Right lobe of liver (tissue), 6 donors: Measurements from ENCODE around the gene PLOD3. TPM values are rescaled to one million over a fixed set of nuclear protein-coding genes. Genes with fewer than 3 reads are reported as not detected.

ENCODE experiments used
- ATAC-seq, 4 donors: fragments of 200-7000 bp; cut with Tn5 transposase; one replicate each; pipeline ENCODE4 v1.9.1; 2020; ENCODE audit warnings: mild to moderate bottlenecking in 4 of 4, moderate library complexity in 4 of 4
- DNase-seq, 3 donors: peaks; one replicate each; pipeline ENCODE4 v3.0.0-alpha.2; 2020
- H3K27ac ChIP-seq, 3 donors: fragments of 200-600 bp; one replicate each; pipeline ENCODE4 v1.8.0; 2022
- H3K27me3 ChIP-seq, 2 donors: fragments of 200-600 bp; one replicate each; pipeline ENCODE4 v1.8.0; 2022
- H3K36me3 ChIP-seq, 4 donors: fragments of 200-600 bp; sonication (generic) in 1 of 4; one replicate each; pipeline versions ENCODE4 v1.5.1 to v1.8.0; 2017 to 2022; ENCODE audit warnings: control low read depth in 1 of 4
- H3K4me1 ChIP-seq, 4 donors: fragments of 200-600 bp; sonication (generic) in 1 of 4; one replicate each; pipeline versions ENCODE4 v1.5.1 to v1.8.0; 2017 to 2022; ENCODE audit warnings: control low read depth in 1 of 4
- H3K4me3 ChIP-seq, 3 donors: fragments of 200-600 bp; one replicate each; pipeline ENCODE4 v1.8.0; 2022
- H3K9me3 ChIP-seq, 4 donors: fragments of 200-600 bp; sonication (generic) in 1 of 4; one replicate each; pipeline versions ENCODE4 v1.5.1 to v1.8.0; 2017 to 2022; ENCODE audit warnings: control low read depth in 1 of 4
- POLR2A ChIP-seq: fragments of 450-650 bp; IDR thresholded peaks from one replicate; pipeline ENCODE4 v1.6.1; 2017; ENCODE audit warnings: antibody characterized with exemption, mild to moderate bottlenecking
- WGBS: methylation state at CpG from one replicate; pipeline ENCODE4 v1.1.6; 2018; ENCODE audit warnings: low coverage, low lambda C conversion rate; ENCODE audit not compliant: insufficient coverage; ENCODE audit errors: missing lambda C conversion rate; 5-methylcytosine and 5-hydroxymethylcytosine counted together
- intact Hi-C, 2 donors: fragments of 100-400 bp; cut with DNase I; formaldehyde crosslinking; loops; one replicate each; pipeline versions ENCODE4 v1.11.2 to v1.14.1; 2022
- total RNA-seq, 6 experiments: library from RNA; depleted of rRNA in 2 of 6; stranded (reverse); fragments of >200 nt in 2 of 6; fragmentation: NEBNext Ultra II Directional in 3 of 6; extraction: Animal tissue kit (Norgen Biotek cat#: 25700) in 3 of 6; gene quantifications; one replicate each; pipeline versions ENCODE4 v1.1.0 to v1.2.4, GENCODE V29; 2016 to 2023
- TF ChIP-seq, protein P1 (sequence below), 4 donors: fragments of 200-600 bp in 3 of 4; fragments of 450-650 bp in 1 of 4; IDR thresholded peaks; one replicate each; pipeline versions ENCODE4 v1.5.1 to v1.8.0; 2016 to 2022; ENCODE audit warnings: antibody characterized with exemption in 4 of 4, mild to moderate bottlenecking in 2 of 4
- donor health status: DM: no; HTN: yes; CAD: no.
- donor health status: DM: no; HTN: no; CAD: no.
- donor health status: DM: no; HTN: no; CAD: no.
- donor health status: DM: no; HTN: yes; CAD: no.
- donor health status: DM: no; HTN: yes; CAD: no.

The PLOD3 gene
- total RNA-seq, 6 experiments from 2014 or later = 41.7 to 57.5 (median 54.3) TPM

GRCh38 chr7:101245147-101245668, 27.8 kb upstream of the PLOD3 start:
- Histone ChIP-seq H3K36me3 (peaks cover 0 to 19% (median 3%) of the 10 kb centered on the region in 4 donors), H3K9me3 (no peaks in the 10 kb centered on the region), H3K4me3 (peak overlapping the region; percentile 73 to 80 (median 77)), H3K4me1 (peaks cover 0 to 16% (median 7%) of the 10 kb centered on the region in 4 donors), H3K27me3 (no peaks in the 10 kb centered on the region), H3K27ac (peak overlapping the region; percentile 93 to 94 (median 94))
- 12% methylated on average over 18 of the region's 32 CpGs for WGBS
- intact Hi-C loops = no loop called here
- ATAC-seq = no peak
- no peak for DNase-seq
- no peak for TF ChIP-seq POLR2A
- TF ChIP-seq, protein P1, sequence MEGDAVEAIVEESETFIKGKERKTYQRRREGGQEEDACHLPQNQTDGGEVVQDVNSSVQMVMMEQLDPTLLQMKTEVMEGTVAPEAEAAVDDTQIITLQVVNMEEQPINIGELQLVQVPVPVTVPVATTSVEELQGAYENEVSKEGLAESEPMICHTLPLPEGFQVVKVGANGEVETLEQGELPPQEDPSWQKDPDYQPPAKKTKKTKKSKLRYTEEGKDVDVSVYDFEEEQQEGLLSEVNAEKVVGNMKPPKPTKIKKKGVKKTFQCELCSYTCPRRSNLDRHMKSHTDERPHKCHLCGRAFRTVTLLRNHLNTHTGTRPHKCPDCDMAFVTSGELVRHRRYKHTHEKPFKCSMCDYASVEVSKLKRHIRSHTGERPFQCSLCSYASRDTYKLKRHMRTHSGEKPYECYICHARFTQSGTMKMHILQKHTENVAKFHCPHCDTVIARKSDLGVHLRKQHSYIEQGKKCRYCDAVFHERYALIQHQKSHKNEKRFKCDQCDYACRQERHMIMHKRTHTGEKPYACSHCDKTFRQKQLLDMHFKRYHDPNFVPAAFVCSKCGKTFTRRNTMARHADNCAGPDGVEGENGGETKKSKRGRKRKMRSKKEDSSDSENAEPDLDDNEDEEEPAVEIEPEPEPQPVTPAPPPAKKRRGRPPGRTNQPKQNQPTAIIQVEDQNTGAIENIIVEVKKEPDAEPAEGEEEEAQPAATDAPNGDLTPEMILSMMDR (IDR thresholded peaks at IDR 0.05) = no peak

- peaks cover 0 to 15% (median 7%) of the 10 kb centered on the region in 4 donors for H3K4me1 ChIP-seq
- H3K9me3 ChIP-seq = no peaks in the 10 kb centered on the region
- peak within 1 kb of the TSS; percentile 73 to 80 (median 77) for H3K4me3 ChIP-seq
- DNase-seq (peak; percentile 95), ATAC-seq (peak; percentile 95 to 98 (median 96))
- intact Hi-C loops = no loop called here
- H3K36me3 ChIP-seq = peaks cover 0 to 21% (median 6%) of the 10 kb centered on the region in 4 donors
- H3K27me3 ChIP-seq = no peaks in the 10 kb centered on the region
- WGBS = 0% methylated on average over 9 of the region's 45 CpGs
- peak within 1 kb of the TSS; percentile 93 to 94 (median 94) for H3K27ac ChIP-seq
- TF ChIP-seq POLR2A = peak; percentile 80
- TF ChIP-seq, protein P1 (IDR thresholded peaks at IDR 0.05) = peak; percentile 95 to 97 (median 96)
Observed at GRCh38 chr7:101244375-101245146, 27.2 kb upstream of the PLOD3 start, which contains the start of gene FIS1. TSS of gene FIS1 (minus strand) at chr7:101245081. CDS start at chr7:101245004, 77 bp downstream.

DNA sequence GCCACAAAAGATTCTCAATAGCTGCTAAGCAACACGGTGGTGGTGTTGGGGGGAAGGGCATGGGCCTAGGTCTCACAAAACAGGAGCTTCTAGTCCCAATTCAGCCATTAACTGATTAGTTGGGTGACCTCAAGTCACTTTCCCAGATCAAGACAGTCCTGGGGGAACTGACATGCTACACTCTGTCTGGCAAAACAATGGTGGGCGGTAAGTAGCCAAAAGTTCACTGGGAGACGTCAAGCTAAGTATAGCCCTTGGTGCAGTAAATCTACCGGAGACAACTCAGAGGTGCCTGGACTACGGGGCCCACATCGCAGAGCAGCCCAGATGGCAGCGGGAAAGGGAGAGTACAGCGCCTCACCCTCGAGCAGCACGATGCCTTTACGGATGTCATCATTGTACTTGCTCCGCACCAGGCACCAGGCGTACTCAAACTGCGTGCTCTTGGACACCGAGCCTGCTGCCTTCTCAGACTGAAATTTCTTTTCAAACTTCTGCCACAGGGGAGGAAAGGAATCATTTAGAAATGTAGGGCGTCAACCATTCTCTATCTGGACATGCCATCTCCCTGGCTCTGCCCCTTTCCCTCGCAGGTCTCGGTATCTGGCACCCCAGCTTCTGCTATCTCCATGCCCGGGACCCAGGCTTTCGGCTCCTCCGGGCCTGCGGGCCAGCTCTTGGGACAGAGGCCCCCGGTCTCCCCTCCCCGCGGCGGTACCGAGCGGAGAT, 26.4 kb upstream of the PLOD3 start:
- Histone ChIP-seq H3K9me3 (no peaks in the 10 kb centered on the region), H3K27me3 (no peaks in the 10 kb centered on the region), H3K4me3 (peak overlapping the region; percentile 73 to 80 (median 77)), H3K36me3 (peaks cover 0 to 19% (median 6%) of the 10 kb centered on the region in 4 donors), H3K27ac (peak overlapping the region; percentile 93 to 94 (median 94)), H3K4me1 (peaks cover 0 to 19% (median 9%) of the 10 kb centered on the region in 4 donors)
- ATAC-seq (peak in 3 of 4 donors; percentile 0 to 7 (median 2)), DNase-seq (peak in 1 of 3 donors; percentile 28)
- intact Hi-C loops = no loop called here
- 9% methylated on average over 5 of the region's 28 CpGs for whole genome bisulfite sequencing
- no peak for TF ChIP-seq POLR2A
- TF ChIP-seq, protein P1 (IDR thresholded peaks at IDR 0.05) = no peak

DNA sequence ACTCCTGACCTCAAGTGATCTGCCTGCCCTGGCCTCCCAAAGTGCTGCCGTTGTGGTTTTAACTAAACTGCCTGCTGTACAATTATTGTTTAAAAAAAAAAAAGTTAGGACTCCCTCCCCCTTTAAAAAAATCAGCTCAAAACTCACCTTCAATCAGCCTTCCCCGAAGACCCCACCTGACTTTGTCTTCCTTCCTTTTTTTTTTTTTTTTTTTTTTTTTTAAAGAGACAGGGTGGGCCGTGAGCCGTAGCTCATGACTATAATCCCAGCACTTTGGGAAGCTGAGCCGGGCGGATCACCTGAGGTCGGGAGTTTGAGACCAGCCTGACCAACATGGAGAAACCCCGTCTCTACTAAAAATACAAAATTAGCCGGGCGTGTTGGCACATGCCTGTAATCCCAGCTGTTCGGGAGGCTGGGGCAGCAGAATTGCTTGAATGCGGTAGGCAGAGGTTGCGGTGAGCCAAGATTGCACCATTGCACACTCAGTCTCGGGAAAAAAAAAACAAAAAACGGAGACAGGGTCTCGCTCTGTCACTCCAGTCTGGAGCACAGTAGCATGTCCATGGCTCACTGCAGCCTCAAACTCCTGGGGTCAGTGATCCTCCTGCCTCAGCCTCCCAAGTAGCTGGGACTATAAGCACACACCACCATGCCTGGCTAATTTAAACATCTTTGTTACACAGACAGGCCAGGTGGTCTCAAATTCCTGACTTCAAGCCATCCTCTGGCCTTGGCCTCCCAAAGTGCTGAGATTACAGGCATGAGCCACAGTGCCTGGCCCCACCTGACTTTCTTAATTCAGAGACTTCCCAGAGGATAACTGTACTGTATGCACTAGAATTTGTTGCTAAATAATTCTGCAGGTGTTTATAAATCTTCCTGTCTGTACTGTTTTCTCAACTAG, 24.3 kb upstream of the PLOD3 start:
- WGBS = 64% methylated on average over 13 of the region's 16 CpGs
- H3K27ac ChIP-seq = no peak overlapping the region
- DNase-seq = no peak
- no peaks in the 10 kb centered on the region for H3K27me3 ChIP-seq
- H3K36me3 ChIP-seq = peaks cover 0 to 17% (median 6%) of the 10 kb centered on the region in 4 donors
- TF ChIP-seq, protein P1 (IDR thresholded peaks at IDR 0.05) = no peak
- TF ChIP-seq POLR2A = no peak
- intact Hi-C loops = no loop called here
- peaks cover 0 to 37% (median 18%) of the 10 kb centered on the region in 4 donors for H3K4me1 ChIP-seq
- H3K9me3 ChIP-seq = no peaks in the 10 kb centered on the region
- no peak for ATAC-seq
- H3K4me3 ChIP-seq = no peak overlapping the region
